CD14-positive monocyte (primary cell): Measurements from ENCODE around the gene ETV4. TPM values are rescaled to one million over a fixed set of nuclear protein-coding genes. Genes with fewer than 3 reads are reported as not detected.

ENCODE experiments used
- DNase-seq, 3 donors: peaks; one replicate each; pipeline ENCODE4 v3.0.0-alpha.2; 2011 to 2022
- H2AFZ ChIP-seq: 2 replicates; pipeline ENCODE4 v1.6.0; 2012; ENCODE audit warnings: mild to moderate bottlenecking, low read depth, low read length, inconsistent platforms; ENCODE audit not compliant: insufficient read depth, poor library complexity, severe bottlenecking
- H3K27ac ChIP-seq, 2 donors: 1 replicate in 1 of 2; 2 replicates in 1 of 2; pipeline ENCODE4 v1.5.1; 2012 to 2013; ENCODE audit warnings: low read length in 2 of 2, control low read depth in 1 of 2, inconsistent platforms in 1 of 2, low read depth in 1 of 2, mild to moderate bottlenecking in 1 of 2
- H3K27me3 ChIP-seq, 2 donors: one replicate each; pipeline versions ENCODE4 v1.6.0 to v1.6.1; 2011 to 2013; ENCODE audit warnings: low read length in 2 of 2; ENCODE audit not compliant: control insufficient read depth in 2 of 2, insufficient read depth in 2 of 2
- H3K36me3 ChIP-seq, 2 donors: replicated peaks in 1 of 2; 1 replicate in 1 of 2; 2 replicates in 1 of 2; pipeline versions ENCODE4 v1.5.1 to v1.6.1; 2012 to 2013; ENCODE audit warnings: low read length in 2 of 2, control low read depth in 1 of 2, inconsistent platforms in 1 of 2, mild to moderate bottlenecking in 1 of 2; ENCODE audit not compliant: insufficient read depth in 2 of 2, control insufficient read depth in 1 of 2
- H3K4me1 ChIP-seq, 2 donors: 1 replicate in 1 of 2; 2 replicates in 1 of 2; pipeline versions ENCODE4 v1.5.1 to v1.6.1; 2012 to 2013; ENCODE audit warnings: low read length in 2 of 2, control low read depth in 1 of 2, inconsistent platforms in 1 of 2, mild to moderate bottlenecking in 1 of 2, moderate library complexity in 1 of 2; ENCODE audit not compliant: insufficient read depth in 2 of 2, control insufficient read depth in 1 of 2
- H3K4me2 ChIP-seq: replicated peaks from 2 replicates; pipeline ENCODE3; 2012; ENCODE audit warnings: low read length, moderate library complexity, mild to moderate bottlenecking; ENCODE audit not compliant: poor library complexity, severe bottlenecking; ENCODE audit errors: extremely low read depth
- H3K4me3 ChIP-seq, 3 experiments: fragments of 200-600 bp in 1 of 3; sonication (generic) in 1 of 3; replicated peaks in 1 of 3; 1 replicate in 2 of 3; 2 replicates in 1 of 3; pipeline ENCODE4 v1.5.1; 2011 to 2013; ENCODE audit warnings: low read length in 3 of 3, mild to moderate bottlenecking in 3 of 3, control low read depth in 2 of 3, low read depth in 2 of 3, inconsistent platforms in 1 of 3, moderate library complexity in 1 of 3
- H3K79me2 ChIP-seq: 2 replicates; pipeline ENCODE4 v1.6.0; 2012; ENCODE audit warnings: mild to moderate bottlenecking, control low read depth, inconsistent platforms, low read length, moderate library complexity; ENCODE audit not compliant: insufficient read depth
- H3K9ac ChIP-seq: 2 replicates; pipeline ENCODE4 v1.6.0; 2017; ENCODE audit warnings: low read length, mild to moderate bottlenecking; ENCODE audit not compliant: insufficient read depth, poor library complexity, severe bottlenecking
- H3K9me3 ChIP-seq, 2 donors: replicated peaks in 1 of 2; 1 replicate in 1 of 2; 2 replicates in 1 of 2; pipeline versions ENCODE4 v1.5.1 to v1.6.1; 2012 to 2013; ENCODE audit warnings: low read length in 2 of 2, control low read depth in 1 of 2; ENCODE audit not compliant: control insufficient read depth in 1 of 2, insufficient read depth in 1 of 2
- H4K20me1 ChIP-seq: 2 replicates; pipeline ENCODE4 v1.6.0; 2012; ENCODE audit warnings: mild to moderate bottlenecking, low read length, control low read depth, moderate library complexity; ENCODE audit not compliant: insufficient read depth
- H3K27ac Mint-ChIP-seq, 7 donors: one replicate each; pipeline ENCODE4 v1.8.0; 2020; ENCODE audit warnings: mild to moderate bottlenecking in 7 of 7, mixed read lengths in 7 of 7, moderate library complexity in 6 of 7, inconsistent platforms in 2 of 7
- H3K27me3 Mint-ChIP-seq, 3 donors: one replicate each; pipeline ENCODE4 v1.8.0; 2021 to 2022; ENCODE audit warnings: low read depth in 3 of 3, mild to moderate bottlenecking in 3 of 3, mixed read lengths in 3 of 3, moderate library complexity in 3 of 3, inconsistent platforms in 1 of 3
- H3K36me3 Mint-ChIP-seq, 2 donors: one replicate each; pipeline ENCODE4 v1.8.0; 2020; ENCODE audit warnings: mixed read lengths in 2 of 2, inconsistent platforms in 1 of 2, mild to moderate bottlenecking in 1 of 2
- H3K4me1 Mint-ChIP-seq: one replicate; pipeline ENCODE4 v1.8.0; 2020; ENCODE audit warnings: mild to moderate bottlenecking, mixed read lengths
- H3K4me3 Mint-ChIP-seq, 2 donors: one replicate each; pipeline ENCODE4 v1.8.0; 2020; ENCODE audit warnings: mild to moderate bottlenecking in 2 of 2, mixed read lengths in 2 of 2, moderate library complexity in 1 of 2
- H3K9me3 Mint-ChIP-seq, 7 donors: one replicate each; pipeline ENCODE4 v1.8.0; 2020 to 2022; ENCODE audit warnings: mixed read lengths in 7 of 7, mild to moderate bottlenecking in 6 of 7, moderate library complexity in 6 of 7, inconsistent platforms in 2 of 7
- WGBS: methylation state at CpG from one replicate; pipeline ENCODE4 v1.1.5; 2013; ENCODE audit warnings: missing lambda C conversion rate; ENCODE audit not compliant: insufficient coverage; 5-methylcytosine and 5-hydroxymethylcytosine counted together
- intact Hi-C, 2 donors: fragments of 100-400 bp; cut with micrococcal nuclease; formaldehyde crosslinking; loops; one replicate each; pipeline versions ENCODE4 v1.15.0 to v1.15.1; 2023
- polyA plus RNA-seq, 3 donors: library from polyadenylated mRNA; depleted of rRNA in 1 of 3; unstranded in 2 of 3; stranded (reverse) in 1 of 3; fragments of 300-500 nt in 2 of 3; fragments of >200 nt in 1 of 3; fragmentation: Illumina TruSeq in 2 of 3; gene quantifications; 1 replicate in 2 of 3; 2 replicates in 1 of 3; pipeline ENCODE4 v1.2.3, GENCODE V29; 2012 to 2021
- TF ChIP-seq, protein P1 (sequence below): fragments of 200-600 bp; IDR thresholded peaks from one replicate; pipeline ENCODE4 v1.8.0; 2022; ENCODE audit warnings: antibody characterized with exemption, mild to moderate bottlenecking

ETV4 gene
- polyA plus RNA-seq, 3 donors: not detected

DNA sequence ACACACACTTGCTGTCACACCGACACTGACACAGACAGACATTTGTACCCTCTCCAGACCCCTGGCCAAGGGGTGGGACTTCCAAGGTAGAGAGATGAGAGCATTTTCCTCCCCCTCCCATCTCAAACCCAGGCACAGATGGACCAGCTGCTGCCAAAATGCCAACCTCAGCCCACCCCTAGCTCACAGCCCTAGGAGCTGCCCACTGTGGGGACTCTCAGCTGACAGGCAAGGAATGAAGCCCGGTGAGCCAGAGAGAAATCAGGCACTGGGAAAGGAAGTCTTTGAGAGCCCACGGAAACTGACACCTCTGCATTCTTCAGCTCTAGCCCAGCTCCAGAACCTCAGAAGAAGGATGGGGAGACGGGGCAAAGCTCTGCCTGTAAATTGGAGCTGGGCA, 2.8 kb downstream of the ETV4 start:
- peaks cover 10% of the 10 kb centered on the region for H4K20me1 ChIP-seq
- 20% methylated on average over 1 of the region's 4 CpGs for WGBS
- Mint-ChIP-seq H3K36me3 (peaks cover 8 to 9% of the 10 kb centered on the region in 2 donors), H3K27ac (no peak overlapping the region), H3K9me3 (peaks cover 0 to 10% (median 2%) of the 10 kb centered on the region in 7 donors), H3K4me3 (peak overlapping the region in 1 of 2 donors; percentile 70), H3K27me3 (peaks cover 58 to 75% (median 62%) of the 10 kb centered on the region in 3 donors), H3K4me1 (peaks cover 25% of the 10 kb centered on the region)
- peaks cover 21 to 23% of the 10 kb centered on the region in 2 donors for H3K4me1 ChIP-seq
- no peak overlapping the region for H2AFZ ChIP-seq
- H3K4me2 ChIP-seq: no peak overlapping the region
- H3K27ac ChIP-seq: no peak overlapping the region
- peaks cover 0 to 15% of the 10 kb centered on the region in 2 donors for H3K9me3 ChIP-seq
- H3K79me2 ChIP-seq: no peaks in the 10 kb centered on the region
- H3K9ac ChIP-seq: no peak overlapping the region
- DNase-seq: no peak
- H3K36me3 ChIP-seq: no peaks in the 10 kb centered on the region
- intact Hi-C loops: no loop called here
- TF ChIP-seq, protein P1, sequence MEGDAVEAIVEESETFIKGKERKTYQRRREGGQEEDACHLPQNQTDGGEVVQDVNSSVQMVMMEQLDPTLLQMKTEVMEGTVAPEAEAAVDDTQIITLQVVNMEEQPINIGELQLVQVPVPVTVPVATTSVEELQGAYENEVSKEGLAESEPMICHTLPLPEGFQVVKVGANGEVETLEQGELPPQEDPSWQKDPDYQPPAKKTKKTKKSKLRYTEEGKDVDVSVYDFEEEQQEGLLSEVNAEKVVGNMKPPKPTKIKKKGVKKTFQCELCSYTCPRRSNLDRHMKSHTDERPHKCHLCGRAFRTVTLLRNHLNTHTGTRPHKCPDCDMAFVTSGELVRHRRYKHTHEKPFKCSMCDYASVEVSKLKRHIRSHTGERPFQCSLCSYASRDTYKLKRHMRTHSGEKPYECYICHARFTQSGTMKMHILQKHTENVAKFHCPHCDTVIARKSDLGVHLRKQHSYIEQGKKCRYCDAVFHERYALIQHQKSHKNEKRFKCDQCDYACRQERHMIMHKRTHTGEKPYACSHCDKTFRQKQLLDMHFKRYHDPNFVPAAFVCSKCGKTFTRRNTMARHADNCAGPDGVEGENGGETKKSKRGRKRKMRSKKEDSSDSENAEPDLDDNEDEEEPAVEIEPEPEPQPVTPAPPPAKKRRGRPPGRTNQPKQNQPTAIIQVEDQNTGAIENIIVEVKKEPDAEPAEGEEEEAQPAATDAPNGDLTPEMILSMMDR: no peak
- no peak overlapping the region for H3K4me3 ChIP-seq
- H3K27me3 ChIP-seq: peaks cover 37 to 62% of the 10 kb centered on the region in 2 donors

DNA sequence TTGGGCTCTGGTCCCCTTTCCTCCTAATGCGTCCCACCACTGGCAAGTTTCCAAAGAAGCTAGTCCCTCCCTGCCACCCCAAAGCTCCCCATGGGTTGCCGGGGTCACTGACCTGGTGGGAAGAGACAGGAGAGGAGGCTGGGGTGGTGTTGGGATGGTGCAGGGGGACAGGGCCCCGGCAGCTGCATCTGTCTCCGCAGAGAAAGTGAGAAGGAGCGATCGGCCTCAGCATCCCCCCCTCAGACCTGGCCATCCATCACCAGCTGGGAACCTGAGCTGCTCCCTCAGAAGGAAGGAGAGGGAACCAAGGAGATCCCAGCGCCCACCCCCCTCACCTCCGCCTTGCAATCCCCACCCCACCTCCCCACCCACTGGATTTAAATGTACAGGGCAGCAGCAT, 3.3 kb downstream of the ETV4 start:
- Mint-ChIP-seq H3K27me3 (peaks cover 54 to 71% (median 58%) of the 10 kb centered on the region in 3 donors), H3K36me3 (peaks cover 8 to 9% of the 10 kb centered on the region in 2 donors), H3K4me1 (peaks cover 25% of the 10 kb centered on the region), H3K9me3 (peaks cover 0 to 10% (median 2%) of the 10 kb centered on the region in 7 donors), H3K27ac (no peak overlapping the region), H3K4me3 (peak overlapping the region in 1 of 2 donors; percentile 70)
- Histone ChIP-seq H3K4me3 (no peak overlapping the region), H3K4me2 (no peak overlapping the region), H2AFZ (no peak overlapping the region), H3K4me1 (peaks cover 21 to 23% of the 10 kb centered on the region in 2 donors), H3K79me2 (no peaks in the 10 kb centered on the region), H3K9me3 (peaks cover 0 to 15% of the 10 kb centered on the region in 2 donors), H3K9ac (no peak overlapping the region), H3K27me3 (peaks cover 33 to 58% of the 10 kb centered on the region in 2 donors), H3K27ac (no peak overlapping the region), H4K20me1 (peaks cover 10% of the 10 kb centered on the region), H3K36me3 (no peaks in the 10 kb centered on the region)
- no CpG with 5 or more reads among the region's 8 CpGs for WGBS
- intact Hi-C loops: no loop called here
- TF ChIP-seq, protein P1: no peak
- DNase-seq: no peak
